ENCODE results near the gene MUC6.

Gene MUC6

DNA sequence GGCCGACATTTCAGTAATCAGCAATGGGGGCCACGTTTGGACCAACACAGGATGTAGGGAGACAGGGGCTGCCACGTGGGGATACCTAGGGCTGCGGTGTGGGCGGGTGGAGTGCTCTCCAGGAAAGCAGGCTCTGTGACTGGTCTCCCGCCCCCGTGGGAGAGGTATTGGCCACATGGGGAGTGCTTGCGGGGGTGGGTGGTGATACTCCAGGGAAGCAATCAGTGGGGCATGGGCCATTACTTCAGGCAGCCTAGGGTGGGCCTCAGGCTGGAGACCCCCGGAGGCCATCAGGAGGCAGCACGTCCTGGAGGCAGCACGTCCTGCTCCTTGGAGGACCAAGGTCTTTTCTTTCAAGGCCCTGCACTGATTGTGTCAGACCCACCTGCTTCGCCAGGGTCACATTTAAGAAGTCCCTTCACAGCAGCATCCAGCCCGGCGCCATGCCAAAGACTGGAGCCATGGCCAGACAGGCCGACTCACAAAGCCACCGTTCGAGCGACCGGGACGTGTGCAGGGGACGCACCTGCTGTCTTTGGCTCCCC, 35.1 kb upstream of the MUC6 start:
- no peak for ATAC-seq
- no peak for DNase-seq

DNA sequence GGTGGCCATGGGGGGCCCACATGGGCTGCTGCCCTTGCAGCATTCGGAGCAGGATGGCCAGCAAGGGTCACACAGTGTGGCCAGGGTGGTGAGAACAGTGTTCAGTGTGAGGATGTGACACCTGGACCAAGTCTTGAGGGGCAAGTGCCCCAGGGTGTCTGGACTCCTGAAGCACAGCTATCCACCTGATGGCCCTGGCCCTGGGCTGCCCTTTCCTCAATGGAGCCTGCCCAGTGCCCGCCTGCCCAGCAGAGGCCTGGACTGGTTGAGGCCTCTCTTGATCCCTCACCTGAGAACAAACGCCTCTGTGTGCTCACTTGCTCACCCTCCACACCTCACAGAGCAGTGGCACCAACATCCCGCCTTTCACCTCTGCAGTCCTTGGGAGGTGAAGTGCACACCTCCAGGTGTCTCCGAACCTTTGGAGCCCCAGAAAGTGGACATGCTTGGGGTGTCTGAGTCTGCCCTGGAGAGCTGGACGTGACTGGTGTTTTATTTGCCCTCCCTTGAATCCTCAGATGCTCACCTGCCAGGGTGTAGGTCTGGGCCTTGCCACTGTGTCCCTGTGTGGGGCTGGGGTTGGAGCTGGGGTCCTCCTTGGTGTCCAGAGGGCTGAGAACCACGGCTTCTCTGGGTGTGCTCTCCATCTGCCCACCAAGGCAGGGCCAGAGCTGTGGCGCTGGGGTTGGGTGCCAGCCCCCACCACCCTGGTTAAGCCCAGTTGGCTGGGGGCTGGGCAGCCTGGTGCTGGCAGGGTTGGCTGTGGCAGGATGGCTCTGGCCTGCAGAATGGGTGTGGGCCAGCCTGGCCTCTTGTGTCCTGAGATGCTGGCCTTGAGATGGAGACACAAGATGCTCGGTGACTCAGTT, 34.3 kb upstream of the MUC6 start:
- no peak for ATAC-seq
- no peak for DNase-seq

GRCh38 chr11:1069740-1070139, 33.2 kb upstream of the MUC6 start:
- DNase-seq (no peak), ATAC-seq (no peak)

DNA sequence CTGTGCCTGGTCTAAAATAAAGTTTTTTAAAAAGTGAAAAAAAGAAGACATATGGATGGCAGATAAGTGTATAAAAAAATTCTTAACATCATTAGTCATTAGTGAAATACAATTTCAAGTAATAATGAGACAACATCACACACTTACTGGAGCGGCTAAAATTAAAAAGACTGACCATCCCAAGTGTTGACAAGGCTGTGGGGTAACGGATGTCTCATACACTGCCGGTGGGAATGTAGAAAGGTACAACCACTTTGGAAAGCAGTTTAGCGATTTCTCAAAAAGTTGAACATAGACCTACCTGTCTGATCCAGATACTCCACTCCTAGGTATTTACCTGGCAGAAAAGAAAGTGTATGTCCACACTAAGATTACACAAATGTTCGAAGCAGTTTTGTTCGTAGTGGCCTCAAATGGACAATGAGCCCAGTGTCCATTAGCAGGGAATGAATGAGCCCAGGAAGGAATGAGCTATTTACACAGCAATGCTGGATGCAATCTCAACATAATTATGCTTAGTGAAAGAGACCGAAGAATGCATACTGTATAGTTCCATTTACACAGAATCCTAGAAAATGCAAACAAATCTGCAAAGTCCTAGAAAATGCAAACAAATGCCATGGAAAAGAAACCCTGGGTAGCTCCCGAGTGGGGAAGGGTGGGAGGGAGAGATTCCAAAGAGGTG, 31.4 kb upstream of the MUC6 start:
- ATAC-seq (no peak), DNase-seq (no peak)

DNA sequence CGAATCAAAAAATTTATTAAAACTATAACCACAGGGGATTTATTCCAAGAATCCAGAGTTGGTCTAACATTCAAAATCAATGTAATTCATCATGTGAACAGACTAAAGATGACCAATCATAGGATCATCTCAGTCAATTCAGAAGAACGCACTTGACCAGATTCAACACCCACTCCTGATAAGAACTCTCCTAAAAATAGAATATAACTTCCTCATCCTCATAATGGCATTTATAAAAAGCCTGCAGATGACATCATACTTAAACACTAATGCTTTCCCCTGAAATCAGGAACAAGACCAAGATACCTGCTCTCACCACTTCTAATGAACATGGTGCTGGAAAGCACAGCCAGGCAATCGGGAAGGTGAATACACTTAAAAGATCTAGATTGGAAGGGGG, 27.6 kb upstream of the MUC6 start:
- DNase-seq (no peak), ATAC-seq (peak; percentile 28)

DNA sequence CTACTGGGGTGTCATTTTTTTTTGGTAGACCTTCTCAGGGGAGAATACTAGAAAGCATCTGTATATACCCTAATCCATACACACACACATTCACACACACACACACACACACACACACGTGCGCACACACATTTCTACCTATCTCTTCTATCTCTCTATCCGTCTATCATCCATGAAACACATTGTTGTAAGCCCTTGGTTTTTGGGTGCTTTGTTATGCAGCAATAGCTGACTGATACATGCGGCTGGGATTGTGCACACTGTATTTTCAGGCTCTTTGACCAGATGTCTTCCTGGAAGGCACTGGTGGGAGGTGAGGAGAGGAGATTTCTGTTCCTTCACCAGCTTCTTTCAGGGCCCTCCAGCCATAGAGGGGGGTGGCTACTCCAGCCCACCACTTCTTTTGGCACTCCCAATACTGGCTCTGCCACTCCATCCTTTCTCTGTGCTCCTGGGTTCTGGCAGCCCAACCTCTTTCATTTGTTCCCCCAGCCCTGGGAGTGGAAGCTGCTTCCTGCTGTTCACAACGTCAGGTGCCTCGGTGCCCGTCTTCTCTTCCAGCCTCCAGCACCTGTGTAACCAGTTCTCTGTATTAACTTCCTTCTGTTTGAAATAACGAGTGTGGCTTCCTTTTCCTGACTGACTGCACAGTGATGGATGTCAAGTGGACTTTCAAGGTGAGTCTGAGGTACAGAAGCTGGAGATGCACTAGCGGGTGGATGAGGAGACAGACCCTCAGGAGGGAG, 25.7 kb upstream of the MUC6 start:
- DNase-seq, result no peak
- ATAC-seq, result no peak

DNA sequence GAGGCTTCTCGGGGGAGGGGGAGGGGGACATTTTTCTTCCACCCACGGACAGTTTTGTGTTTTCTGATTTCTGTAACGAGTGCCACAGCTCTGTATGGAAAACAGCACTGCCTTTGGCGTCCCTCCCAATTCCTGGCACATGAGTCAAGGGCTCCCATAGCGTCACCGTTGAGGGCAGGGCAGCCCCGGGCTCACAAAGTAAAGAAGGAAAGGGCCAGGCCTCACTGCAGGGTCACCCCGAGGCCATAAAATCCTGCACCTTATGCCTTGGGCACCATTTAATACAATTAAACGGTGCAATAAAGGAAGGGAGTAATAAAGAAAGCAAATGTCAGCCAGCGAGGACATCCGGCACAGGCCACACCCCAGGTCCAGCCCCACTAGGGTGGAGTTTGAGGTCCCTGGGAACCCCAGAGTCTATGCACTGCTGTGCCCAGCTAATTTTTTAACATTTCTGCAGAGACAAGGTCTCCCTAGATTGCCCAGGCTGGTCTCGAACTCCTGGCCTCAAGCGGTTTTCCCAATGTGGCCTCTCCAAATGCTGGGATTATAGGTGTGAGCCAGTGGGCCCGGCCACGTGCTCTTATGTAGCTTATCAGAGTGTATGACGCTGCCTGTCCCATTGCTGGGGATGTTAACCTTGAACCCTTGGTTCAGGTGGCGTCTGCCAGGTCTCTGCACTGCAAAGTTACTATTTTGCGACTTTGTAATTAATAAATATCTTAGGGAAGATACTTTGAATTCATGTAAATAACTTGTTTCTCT, 24.5 kb upstream of the MUC6 start:
- DNase-seq (no peak), ATAC-seq (no peak)

DNA sequence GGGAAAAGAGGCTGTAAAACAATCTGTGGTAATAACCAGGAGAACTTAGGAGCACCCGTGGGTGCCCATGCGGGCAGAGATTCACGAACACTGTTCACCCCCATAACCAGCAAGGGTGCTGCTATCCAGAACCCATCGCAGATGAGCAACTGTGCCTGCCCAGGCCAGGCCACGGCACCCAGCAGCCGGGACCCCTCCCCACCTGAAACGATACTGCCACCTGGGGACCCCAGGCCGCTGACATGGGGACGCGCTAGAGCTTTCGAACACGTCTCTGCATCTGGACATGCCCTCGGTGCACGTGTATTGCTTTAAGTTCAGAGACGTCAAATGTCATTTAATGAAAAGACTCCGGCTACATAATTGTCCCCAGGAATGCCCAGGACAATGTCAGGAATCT, 23.9 kb upstream of the MUC6 start:
- DNase-seq, result no peak

DNA sequence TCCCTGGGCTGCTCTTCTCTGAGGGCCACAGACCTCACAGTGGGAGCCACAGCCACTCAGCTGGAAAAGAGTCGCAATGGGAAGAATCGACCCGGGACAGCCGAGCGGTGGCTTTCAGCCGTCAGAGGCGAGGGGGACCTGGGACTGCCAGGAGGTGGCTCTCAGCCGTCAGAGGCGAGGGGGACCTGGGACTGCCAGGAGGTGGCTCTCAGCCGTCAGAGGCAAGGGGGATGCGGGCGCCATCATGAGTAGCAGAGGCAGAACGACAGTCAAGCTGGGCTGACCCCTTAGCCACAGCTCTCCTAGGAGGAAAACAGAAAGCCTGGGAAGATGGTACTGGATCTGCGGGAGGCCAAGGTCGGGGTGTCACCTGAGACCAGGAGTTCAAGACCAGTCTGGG, 23.2 kb upstream of the MUC6 start:
- no peak for ATAC-seq
- no peak for DNase-seq

More for the DNA sequence above, 23.9 kb upstream of the MUC6 start:
- ATAC-seq, result no peak

- DNase-seq (no peak), ATAC-seq (no peak)
Measured at GRCh38 chr11:1057806-1058205, 21.3 kb upstream of the MUC6 start.

GRCh38 chr11:1055990-1056771, 19.7 kb upstream of the MUC6 start:
- DNase-seq (no peak), ATAC-seq (no peak)

- no peak for ATAC-seq
- DNase-seq, result no peak
Measured at GRCh38 chr11:1055109-1055703, 18.7 kb upstream of the MUC6 start.

DNA sequence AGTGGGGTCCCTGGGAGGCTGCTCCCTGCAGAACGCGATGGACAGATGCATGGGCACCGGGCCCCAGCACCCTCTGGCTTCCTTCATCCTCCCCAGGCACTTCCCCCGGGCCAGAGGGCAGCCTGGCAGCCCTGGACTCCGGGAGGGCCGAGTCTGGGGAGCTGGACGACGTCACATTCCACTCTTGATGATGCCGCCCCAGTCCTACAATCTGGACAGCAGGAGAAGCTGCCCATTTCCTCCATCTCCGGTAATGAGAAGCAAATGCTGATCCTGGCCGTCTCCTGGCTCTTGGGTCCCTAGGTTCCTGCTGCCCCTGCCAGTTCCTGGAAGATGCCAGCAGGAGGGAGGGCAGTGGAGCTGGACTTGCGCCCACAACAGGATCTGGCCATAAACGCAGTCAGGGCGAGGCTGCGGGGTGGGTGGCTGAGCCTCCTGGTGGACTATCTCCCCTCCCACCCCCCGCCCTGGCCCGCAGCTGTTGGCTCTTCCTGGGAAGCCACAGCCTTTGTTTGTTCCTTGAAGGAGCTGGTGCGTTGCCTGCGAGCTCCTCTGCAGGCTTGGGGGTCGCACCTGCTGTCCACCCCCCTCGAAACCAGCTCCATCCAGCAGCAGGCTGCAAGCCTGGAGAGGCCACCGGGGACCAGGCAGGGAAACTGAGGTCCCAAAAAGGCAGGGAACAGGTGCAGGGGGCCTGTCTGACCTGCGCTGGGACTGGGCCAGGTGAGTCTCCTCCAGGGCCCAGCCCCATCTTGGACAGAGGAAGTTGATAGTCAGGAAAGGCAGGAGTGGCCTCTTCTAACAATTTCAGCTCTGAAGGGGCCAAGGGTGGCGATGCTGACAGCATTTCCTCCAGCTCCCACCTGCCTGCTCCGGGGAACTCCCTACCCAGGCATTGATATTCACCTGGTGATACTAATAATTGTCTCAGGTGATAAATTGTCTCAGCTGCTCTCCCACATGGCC, 17.9 kb upstream of the MUC6 start:
- DNase-seq (no peak), ATAC-seq (no peak)

- ATAC-seq, result no peak
- no peak for DNase-seq
Measured at GRCh38 chr11:1053121-1053901, 16.8 kb upstream of the MUC6 start.

GRCh38 chr11:1052133-1053011, 15.9 kb upstream of the MUC6 start:
- no peak for ATAC-seq

GRCh38 chr11:1051356-1052132, 15.0 kb upstream of the MUC6 start:
- DNase-seq (no peak), ATAC-seq (no peak)

More at GRCh38 chr11:1052133-1053011, 15.9 kb upstream of the MUC6 start:
- no peak for DNase-seq

Measured in stimulated activated naive CD8-positive, alpha-beta T cell treated with anti-CD3 and anti-CD28 coated beads, Interleukin-15, Interleukin-2, amounts not matched to agents 100 U/mL and 50 U/mL, for 24 hours (primary cell).